ENCODE data around the gene CTNND2.

Gene CTNND2

GRCh38 chr5:11507156-11507910, 396.9 kb downstream of the CTNND2 start:
- DNase-seq: no peak

GRCh38 chr5:11504886-11505193, 399.4 kb downstream of the CTNND2 start:
- no peak for DNase-seq

- no peak for DNase-seq
Observed at GRCh38 chr5:11504065-11504885, 400.0 kb downstream of the CTNND2 start.

GRCh38 chr5:11502783-11503182, 401.5 kb downstream of the CTNND2 start:
- no peak for DNase-seq

- no peak for DNase-seq
Observed at GRCh38 chr5:11497651-11498050, 406.6 kb downstream of the CTNND2 start.

GRCh38 chr5:11496137-11496719, 408.0 kb downstream of the CTNND2 start:
- DNase-seq: no peak

GRCh38 chr5:11494340-11494739, 409.9 kb downstream of the CTNND2 start:
- no peak for DNase-seq

- DNase-seq: no peak
Observed at GRCh38 chr5:11491404-11492075, 412.7 kb downstream of the CTNND2 start.

- no peak for DNase-seq
Observed at GRCh38 chr5:11483630-11484029, 420.6 kb downstream of the CTNND2 start.

- no peak for DNase-seq
Observed at GRCh38 chr5:11482011-11482410, 422.2 kb downstream of the CTNND2 start.

- DNase-seq: no peak
Observed at GRCh38 chr5:11477786-11478185, 426.5 kb downstream of the CTNND2 start.

GRCh38 chr5:11476866-11477265, 427.4 kb downstream of the CTNND2 start:
- no peak for DNase-seq

- no peak for DNase-seq
Observed at GRCh38 chr5:11468334-11469039, 435.8 kb downstream of the CTNND2 start.

- no peak for DNase-seq
Observed at GRCh38 chr5:11467588-11467987, 436.7 kb downstream of the CTNND2 start.

- no peak for DNase-seq
Observed at GRCh38 chr5:11459716-11460115, 444.5 kb downstream of the CTNND2 start.

GRCh38 chr5:11455505-11455904, 448.7 kb downstream of the CTNND2 start:
- no peak for DNase-seq

GRCh38 chr5:11452852-11453251, 451.4 kb downstream of the CTNND2 start:
- DNase-seq: no peak

GRCh38 chr5:11449966-11450365, 454.3 kb downstream of the CTNND2 start:
- no peak for DNase-seq

- DNase-seq: no peak
Observed at GRCh38 chr5:11449217-11449616, 455.0 kb downstream of the CTNND2 start.

GRCh38 chr5:11443831-11444230, 460.4 kb downstream of the CTNND2 start:
- no peak for DNase-seq

- DNase-seq: no peak
Observed at GRCh38 chr5:11432116-11432515, 472.1 kb downstream of the CTNND2 start.

- DNase-seq: no peak
Observed at GRCh38 chr5:11429254-11429653, 475.0 kb downstream of the CTNND2 start.

- no peak for DNase-seq
Observed at GRCh38 chr5:11427569-11427968, 476.7 kb downstream of the CTNND2 start.
